ENCODE results near the gene COL8A1. TPM values are rescaled to one million over a fixed set of nuclear protein-coding genes. Genes with fewer than 3 reads are reported as not detected.

Gene COL8A1
- total and polyA plus RNA-seq, 10 of the 15 experiments (the other 5 are each of a cell fraction or from before 2014, with no cell fraction given): 0.04 to 0.73 (median 0.10) TPM; not detected in 5

DNA sequence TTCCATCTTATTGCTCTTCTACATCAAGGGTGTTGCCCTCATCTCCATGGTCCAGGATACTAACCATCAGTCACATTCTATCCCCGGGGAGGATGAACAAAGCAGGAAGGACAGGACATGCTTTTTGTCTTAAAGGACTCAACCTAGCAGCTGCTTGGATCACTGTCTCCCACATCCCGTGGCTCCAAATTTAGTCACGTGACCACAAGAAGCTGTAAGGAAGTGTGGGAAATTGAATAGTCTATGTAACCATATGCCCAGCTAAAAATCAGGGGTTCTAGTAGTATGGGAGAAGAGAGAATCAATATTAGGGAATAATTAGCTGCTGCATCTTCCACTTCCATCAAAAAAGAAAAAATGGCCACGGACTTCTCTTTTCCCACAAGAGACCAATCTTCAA, 161.0 kb downstream of the COL8A1 start:
- intact Hi-C loops (cut with micrococcal nuclease; ENCODE audit: unreplicated experiment): no loop called here

DNA sequence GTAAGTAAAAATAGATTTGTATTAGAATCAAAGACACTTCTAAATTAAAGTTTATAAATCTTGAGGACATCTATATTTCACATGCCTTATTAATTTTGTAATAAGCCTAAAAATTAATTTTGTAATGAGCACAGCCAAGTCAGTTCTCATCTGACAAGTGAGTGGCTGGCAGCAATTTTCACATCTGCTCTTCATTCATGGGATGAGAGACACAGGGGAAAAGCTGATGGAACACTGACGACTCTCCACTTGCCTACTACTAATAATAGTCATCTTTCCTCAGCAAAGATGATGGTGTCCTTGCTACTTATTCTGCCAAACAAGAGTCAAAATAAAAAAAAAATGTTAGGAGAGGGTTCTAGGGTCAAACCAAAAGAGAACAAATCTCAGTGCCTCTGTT, 164.9 kb downstream of the COL8A1 start:
- CTCF ChIA-PET: interaction anchor here (0.5 kb wide), 1 partner anchor 514 kb away, joined by 3 read pairs; no protein-coding TSS in a partner anchor

More for the DNA sequence above, 161.0 kb downstream of the COL8A1 start:
- POLR2A ChIA-PET: no interaction called here
- BruUV-seq (replicated peaks): no TSS peak
- DNase-seq (ENCODE audit: low read depth, low spot score): no peak
- Histone ChIP-seq H3K9ac (ENCODE audit: control insufficient read depth, insufficient read depth, low read length) (no peak overlapping the region), H3K4me3 (no peak overlapping the region), H3K36me3 (ENCODE audit: control insufficient read depth in 2 of 2, insufficient read depth in 2 of 2, low read length in 1 of 2) (no peaks in the 10 kb centered on the region), H3K27ac (ENCODE audit: control insufficient read depth, insufficient read depth) (no peak overlapping the region), H3K27me3 (replicated peaks in 1 of 2; ENCODE audit: control insufficient read depth in 2 of 2, insufficient read depth in 2 of 2, low read length in 1 of 2) (no peaks in the 10 kb centered on the region), H3K79me2 (ENCODE audit: control insufficient read depth, insufficient read depth, low read length) (no peaks in the 10 kb centered on the region), H4K20me1 (ENCODE audit: control insufficient read depth, insufficient read depth) (no peaks in the 10 kb centered on the region), H2AFZ (ENCODE audit: control insufficient read depth, low read depth, low read length) (no peak overlapping the region), H3K4me1 (ENCODE audit: control insufficient read depth, insufficient read depth, low read length) (no peaks in the 10 kb centered on the region), H3K9me3 (replicated peaks; ENCODE audit: control insufficient read depth, insufficient read depth, low read length) (no peaks in the 10 kb centered on the region), H3K4me2 (ENCODE audit: control insufficient read depth, insufficient read depth) (no peak overlapping the region)
- SMC1A ChIA-PET (ENCODE audit: uncharacterized antibody, unreplicated experiment): no interaction called here
- no peak for FAIRE-seq
- CTCF ChIA-PET: interaction anchor here (0.7 to 0.9 kb wide), 2 partner anchors 8 to 457 kb away, joined by 3 read pairs; no protein-coding TSS in a partner anchor
- RAD21 ChIA-PET (ENCODE audit: unreplicated experiment): no interaction called here
- no peak for ATAC-seq
- in situ Hi-C loops (cut with MboI): no loop called here
- TF ChIP-seq BHLHE40 (IDR thresholded peaks at IDR 0.05; ENCODE audit: borderline replicate concordance in 1 of 2, low read depth in 2 of 2, low read length in 1 of 2) (0 out of 4 replicates have a peak, but pooled peaks of 1 of the 2 experiments have one; percentile 14), PML (IDR thresholded peaks at IDR 0.05; ENCODE audit: low read length) (no peak), RAD51 (IDR thresholded peaks at IDR 0.05) (peak; percentile 62; the same call in 1 of the 2 replicates)
- 36% methylated on average over 4 of the region's 4 CpGs for WGBS (ENCODE audit: insufficient coverage, insufficient replicate concordance, low lambda C conversion rate, missing lambda C conversion rate)

More for the DNA sequence above, 164.9 kb downstream of the COL8A1 start:
- no TSS peak for BruUV-seq (replicated peaks)
- DNase-seq (ENCODE audit: low read depth, low spot score) (no peak), FAIRE-seq (no peak), ATAC-seq (no peak)
- POLR2A ChIA-PET: no interaction called here
- Histone ChIP-seq H3K4me3 (no peak overlapping the region), H3K27me3 (replicated peaks in 1 of 2; ENCODE audit: control insufficient read depth in 2 of 2, insufficient read depth in 2 of 2, low read length in 1 of 2) (no peaks in the 10 kb centered on the region), H2AFZ (ENCODE audit: control insufficient read depth, low read depth, low read length) (no peak overlapping the region), H3K4me2 (ENCODE audit: control insufficient read depth, insufficient read depth) (no peak overlapping the region), H3K27ac (ENCODE audit: control insufficient read depth, insufficient read depth) (no peak overlapping the region), H3K79me2 (ENCODE audit: control insufficient read depth, insufficient read depth, low read length) (no peaks in the 10 kb centered on the region), H3K9ac (ENCODE audit: control insufficient read depth, insufficient read depth, low read length) (no peak overlapping the region), H3K36me3 (ENCODE audit: control insufficient read depth in 2 of 2, insufficient read depth in 2 of 2, low read length in 1 of 2) (no peaks in the 10 kb centered on the region), H3K9me3 (replicated peaks; ENCODE audit: control insufficient read depth, insufficient read depth, low read length) (peaks cover 3% of the 10 kb centered on the region; the same call in 1 of the 3 replicates), H4K20me1 (ENCODE audit: control insufficient read depth, insufficient read depth) (no peaks in the 10 kb centered on the region), H3K4me1 (ENCODE audit: control insufficient read depth, insufficient read depth, low read length) (no peaks in the 10 kb centered on the region)
- WGBS (ENCODE audit: insufficient coverage, insufficient replicate concordance, low lambda C conversion rate, missing lambda C conversion rate): 87% methylated on average over 1 of the region's 1 CpG
- RAD21 ChIA-PET (ENCODE audit: unreplicated experiment): no interaction called here
- SMC1A ChIA-PET (ENCODE audit: uncharacterized antibody, unreplicated experiment): no interaction called here
- intact Hi-C loops (cut with micrococcal nuclease; ENCODE audit: unreplicated experiment) (no loop called here), in situ Hi-C loops (cut with MboI) (no loop called here)
- no peak for TF ChIP-seq TARDBP (IDR thresholded peaks at IDR 0.05; ENCODE audit: borderline replicate concordance)
- no peak for TF ChIP-seq POLR2AphosphoS5 (IDR thresholded peaks at IDR 0.05; ENCODE audit: low read length)
- no peak for TF ChIP-seq TCF3 (IDR thresholded peaks at IDR 0.05; ENCODE audit: borderline replicate concordance, insufficient read depth, low read depth, low read length)

Data from GM12878 (cell line).